ENCODE data around the gene SPRYD3. TPM values are rescaled to one million over a fixed set of nuclear protein-coding genes. Genes with fewer than 3 reads are reported as not detected.
"Not testable (repeated sequence)": the region's sequence is repeated elsewhere in the genome, so short reads cannot be mapped to it uniquely, and the experiment has no call there.

The SPRYD3 gene
- total RNA-seq, 6 donors from 2014 or later, result 34.8 to 53.3 (median 46.7) TPM

- peaks cover 45 to 93% (median 82%) of the 10 kb centered on the region in 4 donors for H3K36me3 ChIP-seq
- no peak overlapping the region for H3K27ac ChIP-seq
These were observed 44.7 kb downstream of the SPRYD3 start for GRCh38 chr12:53034459-53034858.

GRCh38 chr12:53033832-53034231, 45.4 kb downstream of the SPRYD3 start:
- not testable (repeated sequence) for H3K4me1 ChIP-seq; H3K27me3 ChIP-seq; ATAC-seq (ENCODE audit: low FRiP score in 2 of 2); DNase-seq; H3K27ac ChIP-seq; H3K4me3 ChIP-seq; H3K9me3 ChIP-seq
- WGBS, 2 donors, result 78 to 84% methylated on average over 10 of the region's 10 CpGs
- peaks cover 42 to 94% (median 83%) of the 10 kb centered on the region in 4 donors for H3K36me3 ChIP-seq

More at GRCh38 chr12:53034459-53034858, 44.7 kb downstream of the SPRYD3 start:
- DNase-seq (no peak), ATAC-seq (ENCODE audit: low FRiP score in 2 of 2) (no peak)
- 57 to 76% methylated on average over 8 of the region's 8 CpGs for WGBS, 2 donors
- H3K4me3 ChIP-seq, result no peak overlapping the region
- no peaks in the 10 kb centered on the region for H3K27me3 ChIP-seq
- TF ChIP-seq POLR2A (IDR thresholded peaks at IDR 0.05), result no peak
- TF ChIP-seq EP300 (IDR thresholded peaks at IDR 0.05), result no peak
- no peak for TF ChIP-seq CTCF (IDR thresholded peaks at IDR 0.05)
- no peaks in the 10 kb centered on the region for H3K9me3 ChIP-seq
- peaks cover 0 to 15% (median 11%) of the 10 kb centered on the region in 4 donors for H3K4me1 ChIP-seq

GRCh38 chr12:53031616-53032015, 47.6 kb downstream of the SPRYD3 start:
- Histone ChIP-seq H3K27ac (no peak overlapping the region), H3K27me3 (no peaks in the 10 kb centered on the region), H3K4me3 (no peak overlapping the region), H3K36me3 (peaks cover 39 to 93% (median 82%) of the 10 kb centered on the region in 4 donors), H3K9me3 (no peaks in the 10 kb centered on the region), H3K4me1 (no peaks in the 10 kb centered on the region)
- WGBS, 2 donors, result 92 to 96% methylated on average over 3 of the region's 3 CpGs
- no peak for DNase-seq
- ATAC-seq (ENCODE audit: low FRiP score in 2 of 2), result no peak
- TF ChIP-seq CTCF (IDR thresholded peaks at IDR 0.05) (no peak), EP300 (IDR thresholded peaks at IDR 0.05) (no peak), POLR2A (IDR thresholded peaks at IDR 0.05) (no peak), POLR2AphosphoS5 (IDR thresholded peaks at IDR 0.05) (no peak)

- not testable (repeated sequence) for H3K4me3 ChIP-seq; ATAC-seq (ENCODE audit: low FRiP score in 2 of 2); DNase-seq; H3K27me3 ChIP-seq; H3K27ac ChIP-seq; H3K9me3 ChIP-seq; H3K4me1 ChIP-seq
- 89 to 91% methylated on average over 13 of the region's 13 CpGs for WGBS, 2 donors
- H3K36me3 ChIP-seq, result peaks cover 48 to 95% (median 83%) of the 10 kb centered on the region in 4 donors
These were observed 52.2 kb downstream of the SPRYD3 start for GRCh38 chr12:53027014-53027413.

- TF ChIP-seq EP300 (IDR thresholded peaks at IDR 0.05), result no peak
- no peak for TF ChIP-seq POLR2A (IDR thresholded peaks at IDR 0.05)
- no peak for TF ChIP-seq POLR2AphosphoS5 (IDR thresholded peaks at IDR 0.05)
- no peak for TF ChIP-seq CTCF (IDR thresholded peaks at IDR 0.05)
- DNase-seq (no peak), ATAC-seq (ENCODE audit: low FRiP score in 2 of 2) (no peak)
- Histone ChIP-seq H3K4me3 (no peak overlapping the region), H3K27me3 (no peaks in the 10 kb centered on the region), H3K36me3 (peaks cover 59 to 95% (median 85%) of the 10 kb centered on the region in 4 donors), H3K4me1 (no peaks in the 10 kb centered on the region), H3K27ac (no peak overlapping the region), H3K9me3 (no peaks in the 10 kb centered on the region)
- 86 to 91% methylated on average over 3 of the region's 3 CpGs for WGBS, 2 donors
These were observed 53.9 kb downstream of the SPRYD3 start for GRCh38 chr12:53025250-53025649.

GRCh38 chr12:53014709-53015108, 64.5 kb downstream of the SPRYD3 start:
- H3K9me3 ChIP-seq, result no peaks in the 10 kb centered on the region
- peaks cover 9 to 22% (median 12%) of the 10 kb centered on the region in 4 donors for H3K4me1 ChIP-seq
- H3K27ac ChIP-seq, result no peak overlapping the region
- no peak overlapping the region for H3K4me3 ChIP-seq
- no peaks in the 10 kb centered on the region for H3K27me3 ChIP-seq
- WGBS, 2 donors, result 74 to 81% methylated on average over 2 of the region's 2 CpGs
- H3K36me3 ChIP-seq, result peaks cover 14 to 39% (median 29%) of the 10 kb centered on the region in 4 donors
- DNase-seq, result no peak
- no peak for ATAC-seq (ENCODE audit: low FRiP score in 2 of 2)
- no peak for TF ChIP-seq POLR2A (IDR thresholded peaks at IDR 0.05)
- TF ChIP-seq EP300 (IDR thresholded peaks at IDR 0.05), result no peak
- TF ChIP-seq POLR2AphosphoS5 (IDR thresholded peaks at IDR 0.05), result no peak
- TF ChIP-seq CTCF (IDR thresholded peaks at IDR 0.05), result no peak

All from upper lobe of left lung (tissue), 6 donors.